ENCODE data around the gene PACS2. TPM values are rescaled to one million over a fixed set of nuclear protein-coding genes. Genes with fewer than 3 reads are reported as not detected.
A peak's percentile ranks its signal among the peaks of the same experiment; 100 is the strongest.

The PACS2 gene
- polyA plus RNA-seq, 1 of the 3 experiments (the other 2 are of a cell fraction): 42.7 TPM

DNA sequence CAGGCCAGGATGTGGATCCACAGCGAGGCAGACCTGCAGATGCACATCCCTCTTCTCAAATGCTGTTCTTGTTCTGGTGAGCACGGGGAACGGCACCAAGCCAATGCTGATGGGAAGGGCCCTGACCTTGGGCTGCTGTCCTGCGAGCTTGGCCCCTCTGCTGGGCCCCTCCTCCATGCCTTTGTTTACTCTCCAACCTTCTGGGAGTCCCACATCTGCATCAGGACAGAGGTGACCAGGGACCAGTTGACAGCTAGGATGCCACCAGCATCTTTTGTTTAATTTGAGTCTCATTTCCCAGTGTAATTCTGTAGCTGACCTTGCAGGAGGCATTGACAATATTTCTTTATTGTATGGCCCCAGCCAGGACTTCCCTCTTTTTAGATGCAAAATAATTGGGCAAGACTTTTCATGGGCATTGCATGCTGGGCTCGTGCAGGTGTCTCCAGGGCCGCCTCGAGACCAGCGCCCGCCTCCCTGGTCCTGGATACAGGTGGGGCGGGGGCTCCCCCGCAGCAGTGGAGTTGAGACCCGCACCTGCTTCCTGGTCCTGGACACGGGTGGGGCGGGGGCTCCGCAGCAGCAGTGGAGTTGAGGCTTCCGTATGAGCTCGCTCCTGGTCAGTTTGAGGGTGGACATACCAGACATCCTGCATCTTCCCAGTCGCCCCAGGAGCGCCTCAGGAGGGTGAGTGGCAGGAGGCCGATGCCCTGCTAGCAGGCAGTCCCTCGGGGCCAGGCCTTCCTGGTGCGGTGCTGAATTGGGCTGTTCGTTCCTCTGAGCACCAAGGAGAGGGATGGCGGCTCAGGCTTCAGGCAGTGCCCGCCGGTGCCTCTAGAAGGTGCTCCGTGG, 11.4 kb downstream of the PACS2 start:
- TF ChIP-seq SMC3 (IDR thresholded peaks at IDR 0.05; ENCODE audit: low read depth, low read length) (no peak), NFIC (IDR thresholded peaks at IDR 0.05; ENCODE audit: borderline replicate concordance) (no peak), SIN3A (IDR thresholded peaks at IDR 0.05; ENCODE audit: borderline replicate concordance, low read depth, low read length) (no peak), FOSL2 (IDR thresholded peaks at IDR 0.05; ENCODE audit: borderline replicate concordance, low read depth) (no peak), NRF1 (IDR thresholded peaks at IDR 0.05; ENCODE audit: low read depth, low read length) (no peak), FOXM1 (IDR thresholded peaks at IDR 0.05; ENCODE audit: low read depth) (no peak), RXRA (IDR thresholded peaks at IDR 0.05; ENCODE audit: borderline replicate concordance, low read depth) (no peak), RCOR1 (IDR thresholded peaks at IDR 0.05; ENCODE audit: low read length) (no peak)
- TF ChIP-seq, protein P1, sequence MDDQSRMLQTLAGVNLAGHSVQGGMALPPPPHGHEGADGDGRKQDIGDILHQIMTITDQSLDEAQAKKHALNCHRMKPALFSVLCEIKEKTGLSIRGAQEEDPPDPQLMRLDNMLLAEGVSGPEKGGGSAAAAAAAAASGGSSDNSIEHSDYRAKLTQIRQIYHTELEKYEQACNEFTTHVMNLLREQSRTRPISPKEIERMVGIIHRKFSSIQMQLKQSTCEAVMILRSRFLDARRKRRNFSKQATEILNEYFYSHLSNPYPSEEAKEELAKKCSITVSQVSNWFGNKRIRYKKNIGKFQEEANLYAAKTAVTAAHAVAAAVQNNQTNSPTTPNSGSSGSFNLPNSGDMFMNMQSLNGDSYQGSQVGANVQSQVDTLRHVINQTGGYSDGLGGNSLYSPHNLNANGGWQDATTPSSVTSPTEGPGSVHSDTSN (IDR thresholded peaks at IDR 0.05): no peak
- Histone ChIP-seq H3K4me2 (no peak overlapping the region), H3K4me3 (ENCODE audit: low read depth in 2 of 2, low read length in 1 of 2) (no peak overlapping the region), H4K20me1 (ENCODE audit: insufficient read depth) (peaks cover 52% of the 10 kb centered on the region), H3K9ac (no peak overlapping the region), H2AFZ (ENCODE audit: low read depth) (no peak overlapping the region), H3K79me2 (ENCODE audit: insufficient read depth) (peaks cover 58% of the 10 kb centered on the region), H3K9me2 (no peaks in the 10 kb centered on the region), H3K27me3 (ENCODE audit: insufficient read depth) (no peaks in the 10 kb centered on the region), H3F3A (replicated peaks; ENCODE audit: insufficient read depth) (no peaks in the 10 kb centered on the region), H3K27ac (ENCODE audit: low read depth in 2 of 2, low read length in 1 of 2) (no peak overlapping the region), H3K36me3 (replicated peaks in 1 of 2; ENCODE audit: control insufficient read depth in 1 of 2, insufficient read depth in 2 of 2, low read length in 1 of 2) (no peaks in the 10 kb centered on the region), H3K9me3 (no peaks in the 10 kb centered on the region), H3K4me1 (ENCODE audit: control insufficient read depth in 1 of 2, insufficient read depth in 2 of 2, low read depth in 1 of 2, low read length in 1 of 2) (peaks cover 0 to 50% of the 10 kb centered on the region in 2 experiments; a peak in 2 of 4 replicates)
- DNase-seq: peak; percentile 21
- ChIA-PET CTCF (interaction anchor here (1.1 kb wide), 1 partner anchor 26 kb away, joined by 3 read pairs; no protein-coding TSS in a partner anchor), POLR2A (no interaction called here)
- WGBS (ENCODE audit: low lambda C conversion rate): 87% methylated on average over 15 of the region's 27 CpGs

DNA sequence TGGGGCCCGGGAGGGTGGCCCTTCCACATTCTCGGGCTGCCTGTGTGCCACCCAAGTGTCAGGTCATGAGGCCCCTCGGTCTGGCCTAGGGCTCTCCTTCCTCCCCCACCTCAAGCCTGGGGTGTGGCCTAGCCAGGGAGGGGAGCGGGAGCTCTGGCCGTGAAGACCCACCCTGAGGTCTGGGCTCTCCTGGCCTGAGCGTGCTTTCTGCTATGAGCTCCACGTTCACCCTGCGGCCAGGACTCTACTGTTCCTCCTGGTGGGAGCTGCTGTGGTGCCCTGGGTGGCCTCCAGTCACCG, 12.0 kb downstream of the PACS2 start:
- WGBS (ENCODE audit: low lambda C conversion rate): 88% methylated on average over 1 of the region's 9 CpGs
- peaks cover 0 to 50% of the 10 kb centered on the region in 2 experiments; a peak in 2 of 4 replicates for H3K4me1 ChIP-seq (ENCODE audit: control insufficient read depth in 1 of 2, insufficient read depth in 2 of 2, low read depth in 1 of 2, low read length in 1 of 2)
- H4K20me1 ChIP-seq (ENCODE audit: insufficient read depth): peaks cover 48% of the 10 kb centered on the region
- H3K27me3 ChIP-seq (ENCODE audit: insufficient read depth): no peaks in the 10 kb centered on the region
- ChIA-PET POLR2A (interaction anchor here (1.1 kb wide), 1 partner anchor 26 kb away, joined by 3 read pairs; the partner anchor contains the start of gene BRF1), CTCF (no interaction called here)
- no peaks in the 10 kb centered on the region for H3F3A ChIP-seq (replicated peaks; ENCODE audit: insufficient read depth)
- H3K4me2 ChIP-seq: no peak overlapping the region
- no peak overlapping the region for H3K27ac ChIP-seq (ENCODE audit: low read depth in 2 of 2, low read length in 1 of 2)
- H3K9ac ChIP-seq: no peak overlapping the region
- H2AFZ ChIP-seq (ENCODE audit: low read depth): no peak overlapping the region
- H3K79me2 ChIP-seq (ENCODE audit: insufficient read depth): peaks cover 57% of the 10 kb centered on the region
- no peaks in the 10 kb centered on the region for H3K9me2 ChIP-seq
- peak; percentile 23 for DNase-seq
- no peaks in the 10 kb centered on the region for H3K36me3 ChIP-seq (replicated peaks in 1 of 2; ENCODE audit: control insufficient read depth in 1 of 2, insufficient read depth in 2 of 2, low read length in 1 of 2)
- no peaks in the 10 kb centered on the region for H3K9me3 ChIP-seq
- H3K4me3 ChIP-seq (ENCODE audit: low read depth in 2 of 2, low read length in 1 of 2): no peak overlapping the region
- no peak for TF ChIP-seq CHD2 (IDR thresholded peaks at IDR 0.05; ENCODE audit: low read length, partially characterized antibody)
- no peak for TF ChIP-seq RAD21 (IDR thresholded peaks at IDR 0.05; ENCODE audit: low read length)
- no peak for TF ChIP-seq GABPA (IDR thresholded peaks at IDR 0.05; ENCODE audit: low read depth)
- TF ChIP-seq TAF1 (IDR thresholded peaks at IDR 0.05; ENCODE audit: borderline replicate concordance, low read depth, low read length): no peak
- TF ChIP-seq FOXM1 (IDR thresholded peaks at IDR 0.05; ENCODE audit: low read depth): no peak
- TF ChIP-seq, protein P2, sequence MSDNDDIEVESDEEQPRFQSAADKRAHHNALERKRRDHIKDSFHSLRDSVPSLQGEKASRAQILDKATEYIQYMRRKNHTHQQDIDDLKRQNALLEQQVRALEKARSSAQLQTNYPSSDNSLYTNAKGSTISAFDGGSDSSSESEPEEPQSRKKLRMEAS (IDR thresholded peaks at IDR 0.05; ENCODE audit: low read depth): no peak
- no peak for TF ChIP-seq RCOR1 (IDR thresholded peaks at IDR 0.05; ENCODE audit: low read length)
- no peak for TF ChIP-seq TCF12 (IDR thresholded peaks at IDR 0.05)
- no peak for TF ChIP-seq ELF1 (IDR thresholded peaks at IDR 0.05)
- no peak for TF ChIP-seq FOXJ3 (CRISPR knock-in tag; IDR thresholded peaks at IDR 0.05)
- TF ChIP-seq JUND (IDR thresholded peaks at IDR 0.05): no peak
- no peak for TF ChIP-seq RFX5 (IDR thresholded peaks at IDR 0.05; ENCODE audit: low read length)
- TF ChIP-seq GATA2 (CRISPR knock-in tag; IDR thresholded peaks at IDR 0.05): no peak
- no peak for TF ChIP-seq NFIC (IDR thresholded peaks at IDR 0.05; ENCODE audit: borderline replicate concordance)
- TF ChIP-seq, protein P3, sequence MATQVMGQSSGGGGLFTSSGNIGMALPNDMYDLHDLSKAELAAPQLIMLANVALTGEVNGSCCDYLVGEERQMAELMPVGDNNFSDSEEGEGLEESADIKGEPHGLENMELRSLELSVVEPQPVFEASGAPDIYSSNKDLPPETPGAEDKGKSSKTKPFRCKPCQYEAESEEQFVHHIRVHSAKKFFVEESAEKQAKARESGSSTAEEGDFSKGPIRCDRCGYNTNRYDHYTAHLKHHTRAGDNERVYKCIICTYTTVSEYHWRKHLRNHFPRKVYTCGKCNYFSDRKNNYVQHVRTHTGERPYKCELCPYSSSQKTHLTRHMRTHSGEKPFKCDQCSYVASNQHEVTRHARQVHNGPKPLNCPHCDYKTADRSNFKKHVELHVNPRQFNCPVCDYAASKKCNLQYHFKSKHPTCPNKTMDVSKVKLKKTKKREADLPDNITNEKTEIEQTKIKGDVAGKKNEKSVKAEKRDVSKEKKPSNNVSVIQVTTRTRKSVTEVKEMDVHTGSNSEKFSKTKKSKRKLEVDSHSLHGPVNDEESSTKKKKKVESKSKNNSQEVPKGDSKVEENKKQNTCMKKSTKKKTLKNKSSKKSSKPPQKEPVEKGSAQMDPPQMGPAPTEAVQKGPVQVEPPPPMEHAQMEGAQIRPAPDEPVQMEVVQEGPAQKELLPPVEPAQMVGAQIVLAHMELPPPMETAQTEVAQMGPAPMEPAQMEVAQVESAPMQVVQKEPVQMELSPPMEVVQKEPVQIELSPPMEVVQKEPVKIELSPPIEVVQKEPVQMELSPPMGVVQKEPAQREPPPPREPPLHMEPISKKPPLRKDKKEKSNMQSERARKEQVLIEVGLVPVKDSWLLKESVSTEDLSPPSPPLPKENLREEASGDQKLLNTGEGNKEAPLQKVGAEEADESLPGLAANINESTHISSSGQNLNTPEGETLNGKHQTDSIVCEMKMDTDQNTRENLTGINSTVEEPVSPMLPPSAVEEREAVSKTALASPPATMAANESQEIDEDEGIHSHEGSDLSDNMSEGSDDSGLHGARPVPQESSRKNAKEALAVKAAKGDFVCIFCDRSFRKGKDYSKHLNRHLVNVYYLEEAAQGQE (IDR thresholded peaks at IDR 0.05; ENCODE audit: low read depth, low read length): no peak
- TF ChIP-seq YY1 (IDR thresholded peaks at IDR 0.05; ENCODE audit: low read depth): no peak
- no peak for TF ChIP-seq RXRA (IDR thresholded peaks at IDR 0.05; ENCODE audit: borderline replicate concordance, low read depth)
- TF ChIP-seq MXI1 (IDR thresholded peaks at IDR 0.05; ENCODE audit: low read depth, low read length): no peak
- no peak for TF ChIP-seq EZH2phosphoT487 (IDR thresholded peaks at IDR 0.05; ENCODE audit: borderline replicate concordance, low read depth)

Measured in SK-N-SH (cell line).